Renal cortical epithelial cell (primary cell): Measurements from ENCODE around the gene ABI2. TPM values are rescaled to one million over a fixed set of nuclear protein-coding genes. Genes with fewer than 3 reads are reported as not detected.

Source experiments
- DNase-seq: peaks from one replicate; pipeline ENCODE4 v3.0.0-alpha.2; 2011; ENCODE audit warnings: low read depth
- total RNA-seq: library from RNA; depleted of rRNA; stranded (reverse); fragments of >200 nt; gene quantifications from 2 replicates; pipeline ENCODE4 v1.2.3, GENCODE V29; 2014

Gene ABI2
- total RNA-seq, 1 donor from 2014 or later: 59.7 TPM

- no peak for DNase-seq
Observed at GRCh38 chr2:203471323-203471722, 143.1 kb downstream of the ABI2 start.

- peak; percentile 18 for DNase-seq
Observed at GRCh38 chr2:203476881-203477280, 148.7 kb downstream of the ABI2 start.

- DNase-seq: no peak
Observed at GRCh38 chr2:203480623-203481022, 152.4 kb downstream of the ABI2 start.

GRCh38 chr2:203484266-203485112, 156.3 kb downstream of the ABI2 start:
- peak; percentile 33 for DNase-seq

- DNase-seq: no peak
Observed at GRCh38 chr2:203489531-203489930, 161.3 kb downstream of the ABI2 start.

GRCh38 chr2:203490391-203490790, 162.2 kb downstream of the ABI2 start:
- DNase-seq: peak; percentile 33

- DNase-seq: peak; percentile 59
Observed at GRCh38 chr2:203492965-203493364, 164.8 kb downstream of the ABI2 start.

Other genes with a start within 250 kb of the ABI2 start
- 27.6 and 52.4 TPM in 2 replicates for gene CYP20A1, start 89.4 kb upstream of the ABI2 start, total RNA-seq
- gene RAPH1, start 206.9 kb downstream of the ABI2 start, total RNA-seq: 20.7 and 43.3 TPM in 2 replicates